K562 (cell line): ENCODE results near the gene PUSL1. TPM values are rescaled to one million over a fixed set of nuclear protein-coding genes. Genes with fewer than 3 reads are reported as not detected.

Experiments used
- ARID2 ChIP-seq: fragments of 450-650 bp; IDR thresholded peaks from 2 replicates; pipeline ENCODE4 v1.6.1; 2017; ENCODE audit warnings: antibody characterized with exemption, mild to moderate bottlenecking
- CREB1 ChIP-seq, 2 experiments: sonication (generic) in 1 of 2; formaldehyde crosslinking in 1 of 2; IDR thresholded peaks; 2 replicates each; pipeline versions ENCODE4 v1.6.1 to v1.8.0; 2012 to 2022; ENCODE audit warnings: inconsistent platforms in 1 of 2, mild to moderate bottlenecking in 1 of 2, missing genetic modification reagents in 1 of 2, moderate library complexity in 1 of 2
- PHF20 ChIP-seq: fragments of 450-650 bp; IDR thresholded peaks from 2 replicates; pipeline ENCODE4 v1.6.1; 2018; ENCODE audit not compliant: partially characterized antibody
- SAFB ChIP-seq: fragments of 200-400 bp; formaldehyde crosslinking; IDR thresholded peaks from 2 replicates; pipeline ENCODE4 v1.6.1; 2017; ENCODE audit warnings: low read depth, low read length, borderline replicate concordance
- SRSF7 ChIP-seq: fragments of 200-400 bp; formaldehyde crosslinking; optimal IDR thresholded peaks from 2 replicates; pipeline ENCODE3; 2017; ENCODE audit warnings: mild to moderate bottlenecking, low read depth, low read length
- ZC3H4 ChIP-seq: sonication (generic); formaldehyde crosslinking; IDR thresholded peaks from 2 replicates; pipeline ENCODE4 v1.9.0; 2021; ENCODE audit warnings: missing genetic modification reagents, borderline replicate concordance
- ZNF3 ChIP-seq: fragments of 250-450 bp; sonication (Bioruptor Pico); IDR thresholded peaks from 2 replicates; pipeline ENCODE4 v1.5.0; 2021; ENCODE audit warnings: mild to moderate bottlenecking, moderate library complexity
- ZNF583 ChIP-seq: fragments of 250-450 bp; sonication (Bioruptor Pico); IDR thresholded peaks from 2 replicates; pipeline ENCODE4 v1.4.0; 2020
- polyA plus RNA-seq, 8 experiments: library from polyadenylated mRNA; depleted of rRNA in 4 of 8; stranded (reverse) in 5 of 8; unstranded in 3 of 8; fragments of >200 nt; fragmentation: Nextera tagmentation in 2 of 8; fragmentation: Illumina TruSeq in 1 of 8; extraction: Ambion mirVana in 2 of 8; extraction: Trizol in 1 of 8; gene quantifications; 2 replicates each; pipeline versions ENCODE4 v1.2.1 to v1.2.3, GENCODE V29; 2011 to 2014; ENCODE audit warnings: inconsistent platforms in 1 of 8, missing spikeins in 1 of 8
- total RNA-seq, 7 experiments: library from RNA; depleted of rRNA in 6 of 7; stranded (reverse); fragments of >200 nt in 6 of 7; fragmentation: Illumina TruSeq in 2 of 7; extraction: Trizol in 2 of 7; gene quantifications; 2 replicates each; pipeline versions ENCODE4 v1.2.1 to v1.2.3, GENCODE V29; 2011 to 2021; ENCODE audit warnings: low replicate concordance in 1 of 7
- TF ChIP-seq, protein P1 (sequence below): fragments of 450-650 bp; formaldehyde crosslinking; IDR thresholded peaks from 2 replicates; pipeline ENCODE4 v1.4.0; 2020; ENCODE audit warnings: mild to moderate bottlenecking, moderate library complexity
- TF ChIP-seq, protein P2 (sequence below): sonication (generic); formaldehyde crosslinking; IDR thresholded peaks from 2 replicates; pipeline ENCODE4 v1.8.1; 2023; ENCODE audit warnings: mild to moderate bottlenecking, missing genetic modification reagents
- TF ChIP-seq, protein P3 (sequence below): fragments of 450-650 bp; IDR thresholded peaks from 2 replicates; pipeline ENCODE4 v1.6.1; 2018; ENCODE audit not compliant: partially characterized antibody
- TF ChIP-seq, protein P4 (sequence below): fragments of 450-650 bp; IDR thresholded peaks from 2 replicates; pipeline ENCODE4 v1.6.1; 2016; ENCODE audit warnings: low read depth

PUSL1 gene
- total and polyA plus RNA-seq, 9 of the 15 experiments (the other 6 are each of a cell fraction or from before 2014, with no cell fraction given), result 0.62 to 86.9 (median 13.6) TPM

DNA sequence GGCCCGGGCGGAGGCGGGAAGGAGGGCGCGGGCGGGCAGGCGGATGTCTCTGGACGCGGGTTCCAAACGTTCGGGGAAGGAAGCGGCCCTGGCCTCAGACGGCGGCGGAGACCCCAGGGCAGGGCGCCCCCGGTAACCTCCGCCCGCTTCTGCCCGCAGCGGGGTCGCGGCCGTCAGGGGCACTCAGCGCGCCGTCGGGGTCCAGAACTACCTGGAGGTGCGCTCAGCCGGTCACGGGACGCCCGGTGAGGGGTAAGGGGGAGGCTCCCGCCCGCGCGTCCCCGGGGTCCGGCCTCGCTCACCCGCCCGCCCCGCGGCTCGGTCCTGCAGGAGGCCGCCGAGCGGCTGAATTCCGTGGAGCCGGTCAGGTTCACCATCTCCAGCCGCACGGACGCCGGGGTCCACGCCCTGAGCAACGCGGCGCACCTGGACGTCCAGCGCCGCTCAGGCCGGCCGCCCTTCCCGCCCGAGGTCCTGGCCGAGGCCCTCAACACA is 406 bp downstream of the PUSL1 start (continued):
- TF ChIP-seq PHF20 (peak; percentile 26), SAFB (no peak), ZC3H4 (CRISPR knock-in tag) (peak; percentile 43; the same call in 1 of the 2 replicates), ARID2 (no peak), CREB1 (IDR thresholded peaks at IDR 0.05) (no peak), CREB1 (CRISPR knock-in tag; IDR thresholded peaks at IDR 0.05) (peak; percentile 6; the same call in 1 of the 2 replicates), ZNF3 (no peak), SRSF7 (peak; percentile 24), ZNF583 (CRISPR knock-in tag) (0 out of 2 replicates have a peak, but pooled peaks have one; percentile 36)
- TF ChIP-seq, protein P1, sequence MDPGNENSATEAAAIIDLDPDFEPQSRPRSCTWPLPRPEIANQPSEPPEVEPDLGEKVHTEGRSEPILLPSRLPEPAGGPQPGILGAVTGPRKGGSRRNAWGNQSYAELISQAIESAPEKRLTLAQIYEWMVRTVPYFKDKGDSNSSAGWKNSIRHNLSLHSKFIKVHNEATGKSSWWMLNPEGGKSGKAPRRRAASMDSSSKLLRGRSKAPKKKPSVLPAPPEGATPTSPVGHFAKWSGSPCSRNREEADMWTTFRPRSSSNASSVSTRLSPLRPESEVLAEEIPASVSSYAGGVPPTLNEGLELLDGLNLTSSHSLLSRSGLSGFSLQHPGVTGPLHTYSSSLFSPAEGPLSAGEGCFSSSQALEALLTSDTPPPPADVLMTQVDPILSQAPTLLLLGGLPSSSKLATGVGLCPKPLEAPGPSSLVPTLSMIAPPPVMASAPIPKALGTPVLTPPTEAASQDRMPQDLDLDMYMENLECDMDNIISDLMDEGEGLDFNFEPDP, result no peak
- TF ChIP-seq, protein P2, sequence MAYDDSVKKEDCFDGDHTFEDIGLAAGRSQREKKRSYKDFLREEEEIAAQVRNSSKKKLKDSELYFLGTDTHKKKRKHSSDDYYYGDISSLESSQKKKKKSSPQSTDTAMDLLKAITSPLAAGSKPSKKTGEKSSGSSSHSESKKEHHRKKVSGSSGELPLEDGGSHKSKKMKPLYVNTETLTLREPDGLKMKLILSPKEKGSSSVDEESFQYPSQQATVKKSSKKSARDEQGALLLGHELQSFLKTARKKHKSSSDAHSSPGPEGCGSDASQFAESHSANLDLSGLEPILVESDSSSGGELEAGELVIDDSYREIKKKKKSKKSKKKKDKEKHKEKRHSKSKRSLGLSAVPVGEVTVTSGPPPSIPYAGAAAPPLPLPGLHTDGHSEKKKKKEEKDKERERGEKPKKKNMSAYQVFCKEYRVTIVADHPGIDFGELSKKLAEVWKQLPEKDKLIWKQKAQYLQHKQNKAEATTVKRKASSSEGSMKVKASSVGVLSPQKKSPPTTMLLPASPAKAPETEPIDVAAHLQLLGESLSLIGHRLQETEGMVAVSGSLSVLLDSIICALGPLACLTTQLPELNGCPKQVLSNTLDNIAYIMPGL (CRISPR knock-in tag), result 0 out of 2 replicates have a peak, but pooled peaks have one; percentile 17
- TF ChIP-seq, protein P3, sequence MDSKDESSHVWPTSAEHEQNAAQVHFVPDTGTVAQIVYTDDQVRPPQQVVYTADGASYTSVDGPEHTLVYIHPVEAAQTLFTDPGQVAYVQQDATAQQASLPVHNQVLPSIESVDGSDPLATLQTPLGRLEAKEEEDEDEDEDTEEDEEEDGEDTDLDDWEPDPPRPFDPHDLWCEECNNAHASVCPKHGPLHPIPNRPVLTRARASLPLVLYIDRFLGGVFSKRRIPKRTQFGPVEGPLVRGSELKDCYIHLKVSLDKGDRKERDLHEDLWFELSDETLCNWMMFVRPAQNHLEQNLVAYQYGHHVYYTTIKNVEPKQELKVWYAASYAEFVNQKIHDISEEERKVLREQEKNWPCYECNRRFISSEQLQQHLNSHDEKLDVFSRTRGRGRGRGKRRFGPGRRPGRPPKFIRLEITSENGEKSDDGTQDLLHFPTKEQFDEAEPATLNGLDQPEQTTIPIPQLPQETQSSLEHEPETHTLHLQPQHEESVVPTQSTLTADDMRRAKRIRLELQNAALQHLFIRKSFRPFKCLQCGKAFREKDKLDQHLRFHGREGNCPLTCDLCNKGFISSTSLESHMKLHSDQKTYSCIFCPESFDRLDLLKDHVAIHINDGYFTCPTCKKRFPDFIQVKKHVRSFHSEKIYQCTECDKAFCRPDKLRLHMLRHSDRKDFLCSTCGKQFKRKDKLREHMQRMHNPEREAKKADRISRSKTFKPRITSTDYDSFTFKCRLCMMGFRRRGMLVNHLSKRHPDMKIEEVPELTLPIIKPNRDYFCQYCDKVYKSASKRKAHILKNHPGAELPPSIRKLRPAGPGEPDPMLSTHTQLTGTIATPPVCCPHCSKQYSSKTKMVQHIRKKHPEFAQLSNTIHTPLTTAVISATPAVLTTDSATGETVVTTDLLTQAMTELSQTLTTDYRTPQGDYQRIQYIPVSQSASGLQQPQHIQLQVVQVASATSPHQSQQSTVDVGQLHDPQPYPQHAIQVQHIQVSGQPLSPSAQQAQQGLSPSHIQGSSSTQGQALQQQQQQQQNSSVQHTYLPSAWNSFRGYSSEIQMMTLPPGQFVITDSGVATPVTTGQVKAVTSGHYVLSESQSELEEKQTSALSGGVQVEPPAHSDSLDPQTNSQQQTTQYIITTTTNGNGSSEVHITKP, result no peak
- TF ChIP-seq, protein P4, sequence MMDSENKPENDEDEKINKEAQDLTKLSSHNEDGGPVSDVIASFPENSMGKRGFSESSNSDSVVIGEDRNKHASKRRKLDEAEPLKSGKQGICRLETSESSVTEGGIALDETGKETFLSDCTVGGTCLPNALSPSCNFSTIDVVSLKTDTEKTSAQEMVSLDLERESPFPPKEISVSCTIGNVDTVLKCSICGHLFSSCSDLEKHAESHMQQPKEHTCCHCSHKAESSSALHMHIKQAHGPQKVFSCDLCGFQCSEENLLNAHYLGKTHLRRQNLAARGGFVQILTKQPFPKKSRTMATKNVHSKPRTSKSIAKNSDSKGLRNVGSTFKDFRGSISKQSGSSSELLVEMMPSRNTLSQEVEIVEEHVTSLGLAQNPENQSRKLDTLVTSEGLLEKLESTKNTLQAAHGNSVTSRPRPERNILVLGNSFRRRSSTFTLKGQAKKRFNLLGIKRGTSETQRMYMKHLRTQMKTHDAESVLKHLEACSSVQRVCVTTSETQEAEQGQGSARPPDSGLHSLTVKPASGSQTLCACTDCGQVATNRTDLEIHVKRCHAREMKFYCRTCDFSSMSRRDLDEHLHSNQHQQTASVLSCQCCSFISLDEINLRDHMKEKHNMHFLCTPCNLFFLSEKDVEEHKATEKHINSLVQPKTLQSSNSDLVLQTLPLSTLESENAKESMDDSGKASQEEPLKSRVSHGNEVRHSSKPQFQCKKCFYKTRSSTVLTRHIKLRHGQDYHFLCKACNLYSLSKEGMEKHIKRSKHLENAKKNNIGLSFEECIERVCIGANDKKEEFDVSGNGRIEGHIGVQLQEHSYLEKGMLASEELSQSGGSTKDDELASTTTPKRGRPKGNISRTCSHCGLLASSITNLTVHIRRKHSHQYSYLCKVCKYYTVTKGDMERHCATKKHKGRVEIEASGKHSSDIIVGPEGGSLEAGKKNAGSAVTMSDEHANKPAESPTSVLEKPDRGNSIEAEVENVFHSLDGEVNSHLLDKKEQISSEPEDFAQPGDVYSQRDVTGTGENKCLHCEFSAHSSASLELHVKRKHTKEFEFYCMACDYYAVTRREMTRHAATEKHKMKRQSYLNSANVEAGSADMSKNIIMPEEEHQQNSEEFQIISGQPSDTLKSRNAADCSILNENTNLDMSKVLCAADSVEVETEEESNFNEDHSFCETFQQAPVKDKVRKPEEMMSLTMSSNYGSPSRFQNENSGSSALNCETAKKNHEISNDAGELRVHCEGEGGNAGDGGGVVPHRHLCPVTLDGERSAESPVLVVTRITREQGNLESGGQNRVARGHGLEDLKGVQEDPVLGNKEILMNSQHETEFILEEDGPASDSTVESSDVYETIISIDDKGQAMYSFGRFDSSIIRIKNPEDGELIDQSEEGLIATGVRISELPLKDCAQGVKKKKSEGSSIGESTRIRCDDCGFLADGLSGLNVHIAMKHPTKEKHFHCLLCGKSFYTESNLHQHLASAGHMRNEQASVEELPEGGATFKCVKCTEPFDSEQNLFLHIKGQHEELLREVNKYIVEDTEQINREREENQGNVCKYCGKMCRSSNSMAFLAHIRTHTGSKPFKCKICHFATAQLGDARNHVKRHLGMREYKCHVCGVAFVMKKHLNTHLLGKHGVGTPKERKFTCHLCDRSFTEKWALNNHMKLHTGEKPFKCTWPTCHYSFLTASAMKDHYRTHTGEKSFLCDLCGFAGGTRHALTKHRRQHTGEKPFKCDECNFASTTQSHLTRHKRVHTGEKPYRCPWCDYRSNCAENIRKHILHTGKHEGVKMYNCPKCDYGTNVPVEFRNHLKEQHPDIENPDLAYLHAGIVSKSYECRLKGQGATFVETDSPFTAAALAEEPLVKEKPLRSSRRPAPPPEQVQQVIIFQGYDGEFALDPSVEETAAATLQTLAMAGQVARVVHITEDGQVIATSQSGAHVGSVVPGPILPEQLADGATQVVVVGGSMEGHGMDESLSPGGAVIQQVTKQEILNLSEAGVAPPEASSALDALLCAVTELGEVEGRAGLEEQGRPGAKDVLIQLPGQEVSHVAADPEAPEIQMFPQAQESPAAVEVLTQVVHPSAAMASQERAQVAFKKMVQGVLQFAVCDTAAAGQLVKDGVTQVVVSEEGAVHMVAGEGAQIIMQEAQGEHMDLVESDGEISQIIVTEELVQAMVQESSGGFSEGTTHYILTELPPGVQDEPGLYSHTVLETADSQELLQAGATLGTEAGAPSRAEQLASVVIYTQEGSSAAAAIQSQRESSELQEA, result no peak
